NB4 (cell line): ENCODE results near the gene IFNA6.

Experiments
- CTCF ChIP-seq: IDR thresholded peaks from one replicate; pipeline ENCODE4 v1.5.1; 2012; ENCODE audit warnings: low read depth, low read length
- POLR2A ChIP-seq: IDR thresholded peaks from 2 replicates; pipeline ENCODE4 v1.6.1; 2011; ENCODE audit warnings: mild to moderate bottlenecking; ENCODE audit not compliant: insufficient read length; ENCODE audit errors: extremely low read depth

- TF ChIP-seq CTCF (no peak), POLR2A (no peak)
Observed at GRCh38 chr9:21399956-21400355, 49.3 kb upstream of the IFNA6 start.
